Neural progenitor cell (in vitro differentiated cells): Measurements from ENCODE around the gene TRAF1.

ENCODE experiments used
- CTCF ChIP-seq: fragments of 200-600 bp; sonication (generic); IDR thresholded peaks from 2 replicates; pipeline ENCODE4 v1.5.1; 2017; ENCODE audit warnings: antibody characterized with exemption, mild to moderate bottlenecking
- EZH2 ChIP-seq: fragments of 200-600 bp; sonication (generic); IDR thresholded peaks from 2 replicates; pipeline ENCODE4 v1.6.1; 2017; ENCODE audit warnings: antibody characterized with exemption, mild to moderate bottlenecking, moderate library complexity
- EZH2phosphoT487 ChIP-seq: fragments of 200-600 bp; sonication (generic); IDR thresholded peaks from 2 replicates; pipeline ENCODE4 v1.6.1; 2017; ENCODE audit warnings: antibody characterized with exemption

- TF ChIP-seq CTCF (no peak), EZH2 (no peak), EZH2phosphoT487 (no peak)
Measured at GRCh38 chr9:120940573-120940972, 14.0 kb upstream of the TRAF1 start.
